Adipose tissue (tissue), 3 donors: ENCODE measurements around the gene POU3F3. TPM values are rescaled to one million over a fixed set of nuclear protein-coding genes. Genes with fewer than 3 reads are reported as not detected.

Source experiments
- H3K27ac ChIP-seq: one replicate; pipeline ENCODE4 v1.5.1; 2013; ENCODE audit warnings: low read depth, low read length
- WGBS, 3 donors: extraction: QIAGEN DNeasy Blood & Tissue Kit; methylation state at CpG; one replicate each; pipeline ENCODE4 v1.1.7; 2013; 5-methylcytosine and 5-hydroxymethylcytosine counted together
- polyA plus RNA-seq, 3 donors: library from polyadenylated mRNA; stranded (reverse); fragments of 200-250 nt; gene quantifications; one replicate each; pipeline ENCODE4 v1.2.3, GENCODE V29; 2013
- donor health status: healthy with polysubstance abuse.
- donor health status: Bipolar disorder and iron deficiency.
- donor health status: healthy.

The POU3F3 gene
- polyA plus RNA-seq, 3 donors = 0.22 TPM; not detected in 2

DNA sequence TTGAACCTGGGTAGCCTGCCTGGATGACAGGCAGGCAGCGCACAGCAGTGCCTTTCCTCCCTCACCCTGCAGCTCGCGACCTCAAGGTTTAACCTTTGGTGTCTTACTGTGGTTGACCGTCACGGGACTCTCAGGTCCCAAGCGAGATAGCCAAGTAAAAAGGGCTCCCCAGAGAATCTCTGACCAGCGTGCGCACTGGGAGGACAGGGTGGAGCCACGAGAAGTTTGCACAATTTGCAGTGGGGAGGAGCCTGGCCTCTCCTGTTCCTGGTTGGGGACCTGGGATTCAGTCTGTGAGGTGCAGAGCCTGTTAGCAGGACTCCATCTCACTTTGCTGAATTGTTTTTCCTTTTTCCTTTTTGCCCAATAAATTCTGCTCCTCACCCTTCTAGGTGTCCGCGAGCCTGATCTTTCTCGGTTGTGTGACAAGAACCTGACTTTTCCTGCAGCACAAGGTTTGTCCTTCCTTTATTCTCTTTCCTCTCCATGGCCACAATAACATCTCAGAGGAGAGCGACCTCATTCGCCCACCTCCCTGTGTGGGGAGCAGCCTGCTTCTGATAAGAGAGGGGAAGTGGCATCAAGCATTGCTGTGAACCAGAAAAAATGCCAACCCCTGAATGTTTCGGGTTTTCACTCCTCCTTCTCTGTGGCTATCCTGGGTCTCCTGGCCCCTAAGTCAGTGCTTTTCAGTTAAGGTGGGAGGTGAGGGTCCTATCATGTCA is 36.2 kb downstream of the POU3F3 start:
- 68 to 78% (median 70%) methylated on average over 15 of the region's 15 CpGs for WGBS, 3 donors
- H3K27ac ChIP-seq = no peak overlapping the region

DNA sequence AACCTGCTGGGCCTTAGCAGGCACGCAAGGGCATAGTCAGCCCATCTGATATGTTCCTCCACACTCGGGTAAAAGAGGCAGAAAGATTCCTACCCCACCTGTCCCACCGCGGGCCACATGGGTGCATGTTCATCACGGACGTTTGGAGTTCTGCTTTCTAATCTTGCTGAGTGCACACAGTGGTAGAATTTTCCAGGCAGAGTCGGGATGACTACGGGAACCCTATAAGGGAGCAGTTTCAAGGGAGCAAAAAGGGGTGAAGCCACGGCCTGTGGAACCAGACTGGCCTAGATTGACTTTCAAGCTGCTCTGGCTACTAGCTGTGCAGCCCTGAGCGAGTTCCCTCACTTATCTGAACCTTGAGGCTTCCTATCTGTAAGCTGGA is 36.8 kb downstream of the POU3F3 start:
- 83% methylated on average over 10 of the region's 10 CpGs for WGBS, 3 donors
- no peak overlapping the region for H3K27ac ChIP-seq

DNA sequence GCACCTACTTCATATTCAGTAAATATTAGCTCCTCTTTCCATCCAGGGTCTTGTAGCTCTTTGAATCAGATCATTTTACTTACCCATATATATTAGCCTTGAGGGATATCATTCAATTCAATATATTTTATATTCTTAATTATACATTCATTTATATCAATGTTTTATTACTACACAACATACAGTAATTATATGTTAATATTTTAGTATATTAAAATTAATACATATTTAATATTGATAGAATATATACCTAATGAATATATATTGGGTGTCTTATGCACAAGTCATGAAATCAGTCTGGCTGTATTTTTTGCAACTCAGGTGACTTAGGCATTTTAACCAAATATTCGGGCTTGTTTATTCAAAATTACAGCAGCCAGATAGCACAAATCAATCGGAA is 37.2 kb downstream of the POU3F3 start:
- WGBS, 3 donors = 62 to 83% (median 80%) methylated on average over 2 of the region's 2 CpGs
- no peak overlapping the region for H3K27ac ChIP-seq

DNA sequence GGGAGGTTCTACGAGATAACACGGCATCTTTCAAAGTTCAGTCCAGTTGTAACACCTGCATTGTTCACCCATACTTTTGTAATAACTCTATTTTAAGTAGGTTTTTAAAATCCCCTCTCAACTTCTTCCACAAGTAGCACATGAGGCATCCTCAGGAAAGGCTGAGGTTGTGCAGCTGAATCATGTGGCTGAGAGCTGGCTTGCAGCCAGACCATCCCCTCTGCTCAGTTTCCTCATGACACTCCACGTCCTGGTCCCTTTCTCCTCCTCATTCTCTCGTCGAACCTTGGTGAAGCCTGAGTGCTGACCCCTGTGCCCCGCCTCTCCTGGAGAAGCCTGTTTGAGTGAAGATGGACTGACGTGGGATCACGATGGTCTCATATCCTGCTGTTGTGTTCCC is 42.5 kb downstream of the POU3F3 start:
- no peak overlapping the region for H3K27ac ChIP-seq
- WGBS, 3 donors = 33 to 58% (median 40%) methylated on average over 8 of the region's 8 CpGs

DNA sequence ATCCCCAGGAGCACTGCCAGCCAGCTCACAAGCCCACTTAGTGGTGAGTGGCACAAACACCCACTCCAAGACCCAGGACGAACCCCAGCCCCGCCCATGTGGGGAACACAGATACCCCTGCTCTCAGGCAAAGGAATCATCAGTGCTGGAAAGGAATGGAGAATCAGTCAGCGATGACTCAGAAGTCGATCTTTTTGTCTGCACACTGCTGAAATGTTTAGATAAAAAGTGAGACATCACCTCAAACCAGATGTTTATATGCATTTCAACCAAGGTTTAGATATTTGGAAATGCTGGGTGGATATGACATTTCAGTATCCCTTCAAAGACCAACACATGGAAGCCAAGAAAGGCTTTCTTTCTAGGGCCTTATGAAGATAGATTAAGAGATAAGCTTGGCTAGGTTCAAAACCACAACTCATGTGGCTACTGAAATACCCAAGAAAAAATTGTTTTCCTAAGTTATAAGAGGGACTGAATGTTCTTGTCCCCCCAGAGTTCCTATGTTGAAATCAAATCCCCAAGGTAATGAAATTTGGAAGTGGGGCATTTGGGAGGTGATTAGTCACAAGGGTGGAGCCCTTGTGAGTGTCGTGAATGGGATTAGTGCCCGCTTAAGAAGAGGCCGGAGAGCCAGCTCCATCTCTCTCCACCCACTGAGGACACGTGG is 43.7 kb downstream of the POU3F3 start:
- no peak overlapping the region for H3K27ac ChIP-seq
- WGBS, 3 donors = 73 to 77% (median 73%) methylated on average over 8 of the region's 8 CpGs

DNA sequence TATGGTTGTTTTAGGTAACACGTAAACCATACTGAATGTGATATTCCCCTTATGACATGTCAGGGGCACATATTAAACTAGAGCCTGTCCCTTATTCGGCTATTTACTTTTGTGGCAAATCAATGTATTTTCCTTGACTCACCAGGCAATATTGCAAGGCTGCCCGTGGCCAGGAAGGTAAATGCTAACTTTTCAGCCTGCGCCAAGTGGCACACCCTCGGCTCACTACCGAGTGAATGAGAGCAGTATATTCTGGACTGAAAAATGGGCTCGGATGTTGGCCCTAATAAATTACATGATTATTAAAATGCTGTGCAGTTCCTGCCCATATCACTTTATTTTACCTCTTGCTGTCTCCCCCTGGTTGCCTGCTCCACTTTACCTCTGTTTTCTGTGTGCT is 46.7 kb downstream of the POU3F3 start:
- 51 to 82% (median 80%) methylated on average over 7 of the region's 7 CpGs for WGBS, 3 donors
- H3K27ac ChIP-seq = no peak overlapping the region

DNA sequence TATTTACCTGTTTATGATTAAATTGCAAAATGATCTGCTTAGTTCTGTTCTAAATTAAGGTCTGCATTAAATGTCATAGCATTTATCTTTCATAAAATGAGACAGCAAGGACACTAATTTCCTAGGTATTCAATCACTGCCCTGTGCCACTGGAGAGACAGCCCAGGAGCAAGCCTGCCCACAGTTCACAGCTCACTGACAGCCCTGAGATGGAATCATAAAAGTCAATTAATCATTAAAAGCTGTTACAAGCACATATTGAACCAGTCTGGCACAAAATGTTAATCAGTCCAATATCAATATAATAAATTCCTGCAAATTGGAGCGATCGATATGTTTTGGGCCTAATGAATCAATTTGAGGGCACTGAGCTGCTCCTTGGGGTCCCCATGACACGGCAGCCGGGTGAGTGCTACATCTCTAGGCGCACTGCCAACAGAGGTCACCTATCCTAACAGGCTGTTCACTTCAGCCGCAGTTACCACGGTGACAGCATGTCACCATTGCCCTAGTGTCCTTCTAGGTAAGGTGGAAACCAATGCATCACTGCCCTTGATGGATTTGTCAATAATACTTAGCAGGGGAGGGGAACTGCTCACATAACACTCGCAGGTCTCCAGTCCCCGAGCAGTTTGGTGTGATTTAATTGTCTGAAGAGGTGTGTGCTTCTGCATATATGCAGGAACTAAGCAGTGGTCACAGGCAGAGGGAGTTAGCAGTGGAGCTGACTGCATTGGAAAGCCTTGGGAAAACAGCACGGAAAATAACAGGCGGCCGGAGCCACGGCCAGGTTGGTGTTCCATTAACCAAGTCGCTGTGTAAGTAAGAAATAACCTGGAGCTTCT is 47.3 kb downstream of the POU3F3 start:
- H3K27ac ChIP-seq = no peak overlapping the region
- 24 to 79% (median 76%) methylated on average over 14 of the region's 14 CpGs for WGBS, 3 donors

DNA sequence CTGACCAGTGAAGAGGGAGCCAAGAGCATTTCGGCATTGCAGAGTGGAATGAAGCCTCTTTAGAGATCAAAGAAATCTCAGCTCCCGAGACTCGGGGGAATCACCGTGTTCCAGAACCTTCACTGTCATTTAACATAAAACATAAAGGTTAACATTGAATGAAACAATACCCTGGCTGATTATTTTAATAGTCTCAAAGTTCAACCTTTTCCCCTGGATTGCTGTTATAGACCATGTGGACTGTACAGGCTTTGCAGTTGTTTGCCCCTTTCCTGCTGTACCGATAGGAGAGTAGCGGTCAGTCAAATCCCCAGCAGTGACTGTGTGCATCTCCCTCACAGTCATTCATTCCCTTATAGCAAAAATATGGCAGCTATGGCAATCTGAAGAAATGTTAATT is 48.4 kb downstream of the POU3F3 start:
- 50 to 75% (median 68%) methylated on average over 6 of the region's 6 CpGs for WGBS, 3 donors
- no peak overlapping the region for H3K27ac ChIP-seq

Other genes starting within 250 kb of the POU3F3 start
- 10 to 100 TPM; 13.9 to 19.0 (median 18.5) TPM for gene MRPS9, start 184.0 kb downstream of the POU3F3 start, polyA plus RNA-seq